GM23338 (cell line): Measurements from ENCODE around the gene LRP1B.

Experiments used
- CTCF ChIP-seq, 2 experiments: fragments of 200-600 bp in 1 of 2; sonication (generic) in 1 of 2; conservative IDR thresholded peaks; 2 replicates each; pipeline versions ENCODE4 v1.5.1 to v1.6.1; 2016 to 2017; ENCODE audit warnings: antibody characterized with exemption in 2 of 2, low read depth in 2 of 2, mild to moderate bottlenecking in 2 of 2, moderate library complexity in 1 of 2
- EZH2 ChIP-seq: fragments of 200-600 bp; sonication (generic); IDR thresholded peaks from one replicate; pipeline ENCODE4 v1.8.0; 2017; ENCODE audit warnings: antibody characterized with exemption, mild to moderate bottlenecking, low read depth; ENCODE audit not compliant: unreplicated experiment
- EZH2phosphoT487 ChIP-seq: fragments of 200-600 bp; sonication (generic); IDR thresholded peaks from one replicate; pipeline ENCODE4 v1.8.1; 2018; ENCODE audit warnings: antibody characterized with exemption; ENCODE audit not compliant: unreplicated experiment
- JUNB ChIP-seq: IDR thresholded peaks from one replicate; pipeline ENCODE4 v1.6.1; 2016; ENCODE audit warnings: antibody characterized with exemption; ENCODE audit not compliant: unreplicated experiment
- POLR2AphosphoS5 ChIP-seq: IDR thresholded peaks from 2 replicates; pipeline ENCODE4 v1.6.1; 2016; ENCODE audit warnings: antibody characterized with exemption, low read depth
- REST ChIP-seq: IDR thresholded peaks from one replicate; pipeline ENCODE4 v1.6.1; 2018; ENCODE audit warnings: antibody characterized with exemption; ENCODE audit not compliant: unreplicated experiment

GRCh38 chr2:140262908-140263307 is 1867.9 kb downstream of the LRP1B start:
- no peak for TF ChIP-seq EZH2phosphoT487
- TF ChIP-seq CTCF (conservative IDR thresholded peaks at IDR 0.05; ENCODE audit: low read depth in 2 of 2) = no peak
- no peak for TF ChIP-seq EZH2
- no peak for TF ChIP-seq POLR2AphosphoS5
- TF ChIP-seq REST = no peak
- no peak for TF ChIP-seq JUNB
